Ishikawa (cell line): ENCODE results near the gene BCO1.

ENCODE experiments used
- CEBPB ChIP-seq: IDR thresholded peaks from 2 replicates; pipeline ENCODE4 v1.6.1; 2012
- CREB1 ChIP-seq: IDR thresholded peaks from 2 replicates; pipeline ENCODE4 v1.6.1; 2012; ENCODE audit warnings: low read depth
- EGR1 ChIP-seq: IDR thresholded peaks from 2 replicates; pipeline ENCODE4 v1.6.1; 2012
- EP300 ChIP-seq: IDR thresholded peaks from 2 replicates; pipeline ENCODE4 v1.6.1; 2012; ENCODE audit warnings: borderline replicate concordance
- FOXM1 ChIP-seq: IDR thresholded peaks from 2 replicates; pipeline ENCODE4 v1.6.1; 2012; ENCODE audit warnings: low read depth, borderline replicate concordance
- MAX ChIP-seq: IDR thresholded peaks from 2 replicates; pipeline ENCODE4 v1.6.1; 2012
- NFIC ChIP-seq: IDR thresholded peaks from 2 replicates; pipeline ENCODE4 v1.6.1; 2012
- RAD21 ChIP-seq: IDR thresholded peaks from 2 replicates; pipeline ENCODE4 v1.6.1; 2012; ENCODE audit warnings: low read depth
- REST ChIP-seq: IDR thresholded peaks from 2 replicates; pipeline ENCODE4 v1.6.1; 2012; ENCODE audit warnings: low read depth, mild to moderate bottlenecking
- TAF1 ChIP-seq: IDR thresholded peaks from 2 replicates; pipeline ENCODE4 v1.6.1; 2012; ENCODE audit warnings: low read depth, mild to moderate bottlenecking
- TCF12 ChIP-seq: IDR thresholded peaks from 2 replicates; pipeline ENCODE4 v1.6.1; 2012; ENCODE audit warnings: low read depth
- TEAD4 ChIP-seq: IDR thresholded peaks from 2 replicates; pipeline ENCODE4 v1.6.1; 2012
- USF1 ChIP-seq: IDR thresholded peaks from 2 replicates; pipeline ENCODE4 v1.6.1; 2012
- YY1 ChIP-seq: IDR thresholded peaks from 2 replicates; pipeline ENCODE4 v1.6.1; 2012; ENCODE audit warnings: low read depth
- ZBTB7A ChIP-seq: IDR thresholded peaks from 2 replicates; pipeline ENCODE4 v1.6.1; 2012; ENCODE audit warnings: low read depth

The BCO1 gene

GRCh38 chr16:81237282-81237681 lies 1.2 kb upstream of the BCO1 start:
- TF ChIP-seq USF1 (no peak), TAF1 (no peak), YY1 (no peak), REST (no peak), NFIC (no peak), MAX (no peak), TEAD4 (no peak), EGR1 (no peak), ZBTB7A (no peak), TCF12 (no peak)

GRCh38 chr16:81237942-81238295 lies 570 bp upstream of the BCO1 start:
- no peak for TF ChIP-seq EGR1

GRCh38 chr16:81239367-81240121 lies 1.1 kb downstream of the BCO1 start:
- TF ChIP-seq CREB1, result no peak
- TF ChIP-seq CEBPB, result no peak
- no peak for TF ChIP-seq TAF1
- no peak for TF ChIP-seq NFIC
- no peak for TF ChIP-seq TCF12
- TF ChIP-seq REST, result no peak
- no peak for TF ChIP-seq YY1
- TF ChIP-seq EGR1, result no peak
- no peak for TF ChIP-seq EP300
- TF ChIP-seq RAD21, result no peak
- no peak for TF ChIP-seq MAX
- TF ChIP-seq ZBTB7A, result no peak
- TF ChIP-seq TEAD4, result no peak
- no peak for TF ChIP-seq USF1
- no peak for TF ChIP-seq FOXM1

GRCh38 chr16:81241706-81242105 lies 3.2 kb downstream of the BCO1 start:
- TF ChIP-seq YY1 (no peak), CEBPB (no peak), FOXM1 (no peak), TEAD4 (no peak), MAX (no peak), EGR1 (no peak), TCF12 (no peak), RAD21 (no peak), ZBTB7A (no peak), TAF1 (no peak), NFIC (no peak)

GRCh38 chr16:81242977-81243618 lies 4.6 kb downstream of the BCO1 start:
- TF ChIP-seq YY1, result no peak
- TF ChIP-seq CEBPB, result peak; percentile 40; the same call in 1 of the 2 replicates

- no peak for TF ChIP-seq TEAD4
- TF ChIP-seq EGR1, result no peak
- no peak for TF ChIP-seq ZBTB7A
- no peak for TF ChIP-seq EP300
- TF ChIP-seq FOXM1, result no peak
- no peak for TF ChIP-seq REST
- TF ChIP-seq USF1, result no peak
- no peak for TF ChIP-seq TAF1
- no peak for TF ChIP-seq CREB1
Observed at GRCh38 chr16:81243942-81244341, 5.5 kb downstream of the BCO1 start.
